Measurements from ENCODE around the gene FADS3. TPM values are rescaled to one million over a fixed set of nuclear protein-coding genes. Genes with fewer than 3 reads are reported as not detected.

Gene FADS3
- polyA plus RNA-seq, 1 experiment = 271 TPM

GRCh38 chr11:61890529-61891330, 615 bp downstream of the FADS3 start:
- ChIA-PET CTCF (interaction anchor here (0.6 to 1.7 kb wide), 7 partner anchors 9 to 217 kb away, joined by 3 to 7 read pairs (median 4); partner anchors contain the start of gene FADS2), POLR2A (interaction anchor here (1.0 to 1.1 kb wide), 2 partner anchors 9 to 94 kb away, joined by 3 to 4 read pairs; no protein-coding TSS in a partner anchor)
- 0 out of 2 replicates have a peak, but pooled peaks have one; percentile 16 for TF ChIP-seq CTCF (IDR thresholded peaks at IDR 0.05; ENCODE audit: insufficient read depth, low read depth, low read length)

GRCh38 chr11:61889831-61890230, 1.5 kb downstream of the FADS3 start:
- Histone ChIP-seq H3K27me3 (ENCODE audit: control insufficient read depth, insufficient read depth, low read length) (no peaks in the 10 kb centered on the region), H3K36me3 (ENCODE audit: control insufficient read depth, insufficient read depth, low read length) (peaks cover 6% of the 10 kb centered on the region; the same call in 1 of the 2 replicates), H3K4me3 (ENCODE audit: low read depth, low read length) (peak overlapping the region; percentile 96)
- ChIA-PET POLR2A (interaction anchor here (1.1 kb wide), 1 partner anchor 93 kb away, joined by 3 read pairs; no protein-coding TSS in a partner anchor), CTCF (interaction anchor here (0.8 to 3.1 kb wide), 6 partner anchors 8 to 218 kb away, joined by 3 to 16 read pairs (median 6); no protein-coding TSS in a partner anchor)
- DNase-seq (ENCODE audit: low read depth) = no peak
- TF ChIP-seq CTCF (IDR thresholded peaks at IDR 0.05; ENCODE audit: insufficient read depth, low read depth, low read length) = no peak

More at GRCh38 chr11:61890529-61891330, 615 bp downstream of the FADS3 start:
- H3K4me3 ChIP-seq (ENCODE audit: low read depth, low read length) = peak overlapping the region; percentile 96
- H3K27me3 ChIP-seq (ENCODE audit: control insufficient read depth, insufficient read depth, low read length) = no peaks in the 10 kb centered on the region
- H3K36me3 ChIP-seq (ENCODE audit: control insufficient read depth, insufficient read depth, low read length) = peaks cover 4% of the 10 kb centered on the region; the same call in 1 of the 2 replicates
- DNase-seq (ENCODE audit: low read depth) = peak; percentile 25

GRCh38 chr11:61888590-61888989, 2.8 kb downstream of the FADS3 start:
- H3K27me3 ChIP-seq (ENCODE audit: control insufficient read depth, insufficient read depth, low read length) = no peaks in the 10 kb centered on the region
- no peak overlapping the region for H3K4me3 ChIP-seq (ENCODE audit: low read depth, low read length)
- TF ChIP-seq CTCF (IDR thresholded peaks at IDR 0.05; ENCODE audit: insufficient read depth, low read depth, low read length) = no peak
- CTCF ChIA-PET = interaction anchor here (1.2 to 3.1 kb wide), 7 partner anchors 9 to 235 kb away, joined by 3 to 16 read pairs (median 4); no protein-coding TSS in a partner anchor
- no peak for DNase-seq (ENCODE audit: low read depth)
- POLR2A ChIA-PET = interaction anchor here (0.6 kb wide), 1 partner anchor 35 kb away, joined by 3 read pairs; no protein-coding TSS in a partner anchor
- peaks cover 6% of the 10 kb centered on the region; the same call in 1 of the 2 replicates for H3K36me3 ChIP-seq (ENCODE audit: control insufficient read depth, insufficient read depth, low read length)

- no peak for TF ChIP-seq CTCF (IDR thresholded peaks at IDR 0.05; ENCODE audit: insufficient read depth, low read depth, low read length)
- Histone ChIP-seq H3K27me3 (ENCODE audit: control insufficient read depth, insufficient read depth, low read length) (no peaks in the 10 kb centered on the region), H3K36me3 (ENCODE audit: control insufficient read depth, insufficient read depth, low read length) (peaks cover 6% of the 10 kb centered on the region; the same call in 1 of the 2 replicates), H3K4me3 (ENCODE audit: low read depth, low read length) (no peak overlapping the region)
- ChIA-PET POLR2A (interaction anchor here (0.6 kb wide), 1 partner anchor 35 kb away, joined by 3 read pairs; no protein-coding TSS in a partner anchor), CTCF (interaction anchor here (1.2 to 3.1 kb wide), 8 partner anchors 9 to 235 kb away, joined by 3 to 16 read pairs (median 4); no protein-coding TSS in a partner anchor)
- DNase-seq (ENCODE audit: low read depth) = peak; percentile 72
Measured at GRCh38 chr11:61887839-61888494, 3.4 kb downstream of the FADS3 start.
